Glutamatergic neuron (in vitro differentiated cells): ENCODE measurements around the gene ZGPAT. TPM values are rescaled to one million over a fixed set of nuclear protein-coding genes. Genes with fewer than 3 reads are reported as not detected.

Experiments used
- DNase-seq: peaks from one replicate; pipeline ENCODE4 v3.0.0; 2022
- H3K27ac Mint-ChIP-seq: one replicate; pipeline ENCODE4 v1.8.0; 2020; ENCODE audit warnings: mild to moderate bottlenecking, mixed read lengths, inconsistent platforms; ENCODE audit not compliant: unreplicated experiment
- H3K27me3 Mint-ChIP-seq: one replicate; pipeline ENCODE4 v1.8.0; 2020; ENCODE audit warnings: mild to moderate bottlenecking, moderate library complexity, mixed read lengths, inconsistent platforms; ENCODE audit not compliant: unreplicated experiment
- H3K36me3 Mint-ChIP-seq: one replicate; pipeline ENCODE4 v1.8.0; 2020; ENCODE audit warnings: mild to moderate bottlenecking, mixed read lengths, inconsistent platforms; ENCODE audit not compliant: unreplicated experiment
- H3K4me1 Mint-ChIP-seq: one replicate; pipeline ENCODE4 v1.8.0; 2020; ENCODE audit warnings: mild to moderate bottlenecking, low read depth, mixed read lengths, inconsistent platforms; ENCODE audit not compliant: unreplicated experiment
- H3K4me3 Mint-ChIP-seq: one replicate; pipeline ENCODE4 v1.8.0; 2020; ENCODE audit warnings: mild to moderate bottlenecking, mixed read lengths, inconsistent platforms; ENCODE audit not compliant: unreplicated experiment
- H3K9me3 Mint-ChIP-seq: one replicate; pipeline ENCODE4 v1.8.0; 2020; ENCODE audit warnings: mild to moderate bottlenecking, moderate library complexity, mixed read lengths, inconsistent platforms; ENCODE audit not compliant: unreplicated experiment
- CTCF ChIP-seq: fragments of 200-600 bp; sonication (generic); IDR thresholded peaks from one replicate; pipeline ENCODE4 v1.5.0; 2021; ENCODE audit not compliant: partially characterized antibody, unreplicated experiment
- total RNA-seq: library from RNA; stranded (reverse); fragmentation: NEBNext Ultra II Directional; extraction: Animal tissue kit (Norgen Biotek cat#: 25700); gene quantifications from one replicate; pipeline ENCODE4 v1.2.1, GENCODE V29; 2021; ENCODE audit not compliant: unreplicated experiment

ZGPAT gene
- total RNA-seq, 1 donor from 2014 or later, result 41.5 TPM

DNA sequence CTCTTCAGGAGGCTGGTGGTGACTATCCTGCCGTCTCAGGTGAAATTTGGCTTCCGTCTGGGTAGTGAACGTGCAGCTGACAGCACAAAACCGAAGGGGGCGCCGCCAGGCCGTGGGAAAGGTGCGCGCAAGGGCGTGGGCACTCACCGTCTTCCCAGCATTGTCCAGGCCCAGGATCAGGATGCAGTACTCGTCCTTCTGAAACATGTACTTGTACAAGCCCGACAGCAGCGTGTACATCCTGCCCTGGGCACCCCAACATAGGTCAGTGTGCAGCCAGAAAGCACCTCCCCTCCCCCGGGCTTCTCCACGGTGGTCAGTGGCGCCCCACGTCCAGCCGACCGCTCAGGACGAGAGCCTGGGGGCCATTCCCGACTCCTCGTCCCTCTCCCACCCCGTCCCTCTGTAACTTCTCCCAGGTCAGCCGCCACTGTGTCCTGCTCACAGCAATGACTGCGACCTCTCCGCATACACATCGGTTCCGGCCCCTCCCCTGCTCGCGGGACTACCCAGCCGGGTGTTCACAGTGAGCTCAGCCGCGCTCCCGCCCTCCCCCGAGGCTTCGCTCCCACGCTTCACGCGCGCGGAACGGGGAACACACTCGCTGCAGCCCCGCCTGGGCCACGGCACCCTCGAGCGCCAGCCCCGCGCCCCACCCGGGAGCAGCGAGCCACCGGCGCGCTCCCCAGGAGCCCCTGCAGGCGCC lies 834 bp upstream of the ZGPAT start:
- Mint-ChIP-seq H3K27ac (peak overlapping the region; percentile 70), H3K27me3 (peaks cover 11% of the 10 kb centered on the region), H3K36me3 (peaks cover 5% of the 10 kb centered on the region)

DNA sequence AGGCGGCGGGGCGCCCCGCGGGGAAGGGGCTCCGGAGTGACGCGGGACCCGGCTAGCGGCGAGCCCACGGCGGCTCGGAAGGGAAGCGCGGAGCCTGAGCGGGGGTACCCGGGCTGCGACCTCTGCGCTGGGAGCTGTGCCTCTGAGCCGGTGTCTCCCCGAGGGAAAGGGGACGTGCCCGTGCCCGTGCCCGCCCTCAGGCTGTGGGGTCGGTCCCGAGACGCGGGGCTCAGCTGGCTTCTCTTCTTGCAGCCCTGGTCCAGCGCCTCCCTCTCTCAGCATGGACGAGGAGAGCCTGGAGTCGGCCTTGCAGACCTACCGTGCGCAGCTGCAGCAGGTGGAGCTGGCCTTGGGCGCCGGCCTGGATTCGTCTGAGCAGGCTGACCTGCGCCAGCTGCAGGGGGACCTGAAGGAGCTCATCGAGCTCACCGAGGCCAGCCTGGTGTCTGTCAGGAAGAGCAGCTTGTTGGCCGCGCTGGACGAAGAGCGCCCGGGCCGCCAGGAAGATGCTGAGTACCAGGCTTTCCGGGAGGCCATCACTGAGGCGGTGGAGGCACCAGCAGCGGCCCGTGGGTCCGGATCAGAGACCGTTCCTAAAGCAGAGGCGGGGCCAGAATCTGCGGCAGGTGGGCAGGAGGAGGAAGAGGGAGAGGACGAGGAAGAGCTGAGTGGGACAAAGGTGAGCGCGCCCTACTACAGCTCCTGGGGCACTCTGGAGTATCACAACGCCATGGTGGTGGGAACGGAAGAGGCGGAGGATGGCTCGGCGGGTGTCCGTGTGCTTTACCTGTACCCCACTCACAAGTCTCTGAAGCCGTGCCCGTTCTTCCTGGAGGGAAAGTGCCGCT lies 686 bp downstream of the ZGPAT start:
- peaks cover 16% of the 10 kb centered on the region for H3K36me3 Mint-ChIP-seq
- DNase-seq, result peak; percentile 55
- peaks cover 9% of the 10 kb centered on the region for H3K27me3 Mint-ChIP-seq
- H3K9me3 Mint-ChIP-seq, result peaks cover 6% of the 10 kb centered on the region
- peak overlapping the region; percentile 73 for H3K27ac Mint-ChIP-seq
- peaks cover 16% of the 10 kb centered on the region for H3K4me1 Mint-ChIP-seq
- TF ChIP-seq CTCF, result no peak
- peak overlapping the region; percentile 96 for H3K4me3 Mint-ChIP-seq

More for the DNA sequence above, 834 bp upstream of the ZGPAT start:
- Mint-ChIP-seq H3K4me1 (peaks cover 16% of the 10 kb centered on the region), H3K9me3 (peaks cover 11% of the 10 kb centered on the region), H3K4me3 (peak overlapping the region; percentile 89)
- no peak for TF ChIP-seq CTCF
- peak; percentile 66 for DNase-seq

DNA sequence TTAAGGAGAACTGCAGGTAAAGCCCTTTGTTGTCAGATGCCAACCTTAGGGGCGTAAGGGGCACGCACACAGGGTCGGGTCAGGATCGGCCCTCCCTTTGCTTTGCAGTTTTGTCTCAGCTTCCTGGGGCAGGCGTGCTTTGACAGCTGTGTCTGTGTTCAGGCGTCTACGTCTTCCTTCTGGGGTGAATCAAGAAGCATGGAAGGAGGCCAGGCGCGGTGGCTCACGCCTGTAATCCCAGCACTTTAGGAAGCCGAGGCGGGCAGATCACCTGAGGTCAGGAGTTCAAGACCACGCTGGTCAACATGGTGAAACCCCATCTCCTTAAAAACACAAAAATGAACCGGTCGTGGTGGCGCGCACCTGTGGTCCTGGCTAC lies 1.3 kb downstream of the ZGPAT start:
- peaks cover 16% of the 10 kb centered on the region for H3K36me3 Mint-ChIP-seq
- TF ChIP-seq CTCF, result no peak
- H3K9me3 Mint-ChIP-seq, result peaks cover 6% of the 10 kb centered on the region
- peak overlapping the region; percentile 96 for H3K4me3 Mint-ChIP-seq
- no peak overlapping the region for H3K27ac Mint-ChIP-seq
- no peak for DNase-seq
- peaks cover 9% of the 10 kb centered on the region for H3K27me3 Mint-ChIP-seq
- H3K4me1 Mint-ChIP-seq, result peaks cover 16% of the 10 kb centered on the region

DNA sequence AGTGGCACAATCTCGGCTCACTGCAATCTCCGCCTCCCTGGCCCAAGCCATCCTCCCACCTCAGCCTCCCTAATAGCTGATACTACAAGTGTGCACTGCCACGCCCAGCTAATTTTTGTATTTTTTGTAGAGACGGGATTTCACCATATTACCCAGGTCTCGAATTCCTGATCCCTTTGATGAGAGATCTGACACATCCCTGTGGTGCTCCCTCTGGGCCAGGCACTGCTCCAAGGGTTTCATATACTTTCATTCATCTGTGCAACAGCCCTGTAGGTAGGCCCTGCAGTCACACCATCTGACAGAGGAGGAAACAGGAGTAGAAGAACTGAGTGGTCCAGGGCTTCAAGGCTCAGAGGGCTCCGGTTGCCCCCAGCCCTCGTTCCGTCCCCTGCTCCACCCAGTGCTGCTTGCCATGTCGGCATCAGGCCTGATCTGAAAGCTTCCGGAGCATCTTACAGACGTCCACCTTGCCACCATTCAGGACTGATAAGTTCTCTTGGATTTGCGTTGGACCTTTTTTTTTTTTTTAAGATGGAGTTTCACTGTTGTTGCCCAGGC lies 3.3 kb downstream of the ZGPAT start:
- Mint-ChIP-seq H3K36me3 (peaks cover 22% of the 10 kb centered on the region), H3K4me1 (peaks cover 16% of the 10 kb centered on the region), H3K4me3 (no peak overlapping the region), H3K9me3 (peaks cover 5% of the 10 kb centered on the region), H3K27ac (no peak overlapping the region), H3K27me3 (peaks cover 6% of the 10 kb centered on the region)
- TF ChIP-seq CTCF, result no peak
- DNase-seq, result no peak
